NCI-H187 (cell line): ENCODE data around the gene FSTL4.

ENCODE experiments used
- DNase-seq, 2 experiments: peaks; one replicate each; lab custom pipeline; 2025; lab: John Stamatoyannopoulos, UW

FSTL4 gene

GRCh38 chr5:133428072-133428660 is 184.2 kb downstream of the FSTL4 start:
- no peak for DNase-seq

DNA sequence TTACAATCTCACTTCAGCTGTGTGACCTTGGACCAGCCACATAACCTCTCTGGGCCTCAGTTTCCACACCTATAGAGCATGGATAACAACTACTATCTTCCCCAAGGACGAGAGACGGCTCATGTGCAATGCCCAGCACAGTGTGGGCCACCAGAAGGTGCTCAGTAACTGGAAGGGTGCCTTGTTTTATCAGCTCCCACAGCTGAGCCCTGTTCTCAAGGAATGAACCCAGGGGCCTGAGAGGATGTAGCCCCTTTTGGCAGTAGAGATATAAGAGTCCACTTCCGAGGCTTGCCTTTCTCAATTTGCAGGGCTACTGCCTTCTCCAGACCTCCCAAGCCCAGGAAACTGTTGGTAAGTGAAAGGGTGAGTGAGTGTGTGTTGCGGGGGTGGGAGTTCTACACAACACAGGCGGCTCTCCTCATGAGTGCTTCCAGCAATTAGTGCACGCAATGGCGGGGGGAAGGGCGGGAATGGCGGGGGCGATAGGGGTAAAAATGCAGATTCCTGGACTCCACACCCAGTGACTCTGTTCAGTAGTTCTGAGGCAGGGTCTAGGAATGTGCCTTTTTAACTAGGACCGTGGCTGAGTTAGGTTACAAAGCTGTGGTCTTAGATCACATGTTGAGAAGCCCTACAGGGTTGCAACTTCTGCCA is 185.1 kb downstream of the FSTL4 start:
- DNase-seq, result no peak

DNA sequence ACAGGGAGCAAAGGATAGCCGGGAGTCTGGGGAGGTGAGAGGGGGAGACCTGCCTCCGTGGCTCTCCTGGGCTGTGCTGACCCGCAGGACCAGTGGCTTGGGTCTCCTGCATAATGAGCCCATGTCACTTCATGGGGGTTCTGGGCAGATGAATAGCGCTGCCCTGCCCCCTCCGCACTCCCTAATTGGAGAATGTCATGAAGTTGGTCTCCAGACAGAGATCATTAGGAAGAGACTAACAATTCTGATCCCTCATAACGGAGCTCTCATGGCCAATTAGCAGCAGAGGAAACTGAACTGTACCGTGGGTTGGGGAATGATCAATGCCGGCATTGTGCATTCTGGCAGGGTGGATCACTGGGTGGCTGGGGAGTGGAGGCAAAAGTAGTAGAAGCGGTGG is 186.1 kb downstream of the FSTL4 start:
- DNase-seq, result no peak

DNA sequence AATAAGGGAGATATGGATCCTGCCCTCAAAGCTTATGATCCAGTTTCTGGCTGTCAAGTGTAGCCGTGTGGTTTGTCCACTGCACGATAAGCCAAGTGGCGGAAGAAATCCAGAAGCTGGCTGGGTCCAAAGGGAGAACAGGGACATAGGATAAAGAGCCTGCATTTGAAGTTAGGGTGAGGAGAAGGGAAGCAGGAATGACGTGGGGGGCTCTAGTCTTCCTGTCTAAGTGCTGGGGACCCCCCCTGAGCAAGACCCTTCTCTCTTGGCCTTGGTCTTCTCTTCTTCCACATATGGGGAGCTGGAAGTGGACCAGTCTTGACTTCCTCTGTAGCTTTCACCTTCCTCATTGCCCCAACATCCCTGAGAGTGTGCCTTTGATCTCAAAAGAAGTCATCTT is 186.6 kb downstream of the FSTL4 start:
- DNase-seq, result no peak

DNA sequence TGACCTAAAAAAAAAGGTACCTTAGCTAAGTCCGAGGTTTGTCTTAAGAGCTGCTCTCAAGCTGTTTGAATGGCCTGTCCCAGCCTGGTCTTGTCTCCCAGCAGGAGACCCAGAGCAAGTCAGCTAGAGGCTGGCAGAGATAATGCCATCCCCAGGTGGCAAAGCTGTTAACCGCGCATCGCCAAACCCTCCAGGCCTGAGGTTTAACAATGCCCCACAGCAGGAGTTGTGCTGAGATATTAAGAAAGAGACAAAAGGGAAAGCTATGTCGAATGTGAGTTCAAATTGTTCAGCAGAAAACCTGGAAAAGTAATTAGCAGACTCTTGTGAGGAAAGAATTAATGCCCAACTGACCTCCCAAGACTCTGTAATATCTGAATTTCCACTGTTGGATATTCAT is 187.1 kb downstream of the FSTL4 start:
- peak in 1 of 2 experiments; percentile 4 for DNase-seq

DNA sequence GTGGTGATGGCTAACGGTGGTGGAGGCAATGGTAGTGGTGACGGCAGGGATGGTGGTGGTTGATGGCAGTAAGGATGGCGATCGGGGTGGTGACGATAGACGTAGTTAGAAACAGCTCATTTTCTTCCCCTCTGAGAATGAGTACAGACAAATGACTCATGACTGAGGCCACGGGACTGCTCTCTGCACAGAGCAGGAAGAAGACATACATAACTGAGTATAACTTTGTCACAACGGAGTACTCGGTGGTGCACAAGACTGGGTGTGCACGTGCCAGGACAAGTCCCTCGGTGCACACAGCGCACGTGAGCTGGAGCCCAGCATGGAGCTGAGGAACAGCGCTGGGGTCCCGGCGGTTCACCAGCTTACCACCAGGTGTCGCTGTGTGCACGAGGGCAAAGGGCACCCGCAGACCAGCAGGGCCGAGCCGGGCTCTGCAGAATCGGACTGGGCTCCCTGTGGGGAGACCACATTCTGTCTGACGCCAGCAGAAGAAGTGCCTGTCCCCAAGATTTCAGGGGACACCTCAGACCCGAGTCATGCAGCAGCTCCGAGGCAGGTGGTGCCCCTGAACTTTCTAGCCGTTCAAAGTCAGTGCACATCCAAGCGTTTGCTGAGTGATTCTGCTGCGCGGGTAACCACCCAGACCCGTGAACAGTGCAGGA is 188.6 kb downstream of the FSTL4 start:
- DNase-seq, result no peak

- no peak for DNase-seq
Measured at GRCh38 chr5:133423011-133423617, 189.2 kb downstream of the FSTL4 start.

DNA sequence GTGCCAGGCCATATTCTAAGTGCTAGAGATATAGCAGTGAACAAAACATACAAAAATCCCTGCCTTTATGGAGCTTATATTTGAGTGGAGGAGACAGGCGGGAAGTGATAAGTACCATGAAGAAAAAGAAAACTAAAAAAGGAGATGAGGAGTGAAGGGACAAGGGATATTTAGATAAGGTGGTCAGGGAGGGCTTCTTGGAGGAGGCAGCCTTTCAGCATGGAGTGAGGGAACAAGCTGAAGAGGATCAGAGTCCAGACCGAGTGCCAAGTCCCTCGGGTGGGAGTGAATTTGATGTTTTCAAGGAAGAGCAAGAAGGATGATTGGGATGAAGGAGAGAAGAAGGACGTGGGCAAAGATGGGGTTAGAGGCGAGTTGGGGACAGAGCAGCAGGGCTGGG is 190.5 kb downstream of the FSTL4 start:
- DNase-seq, result no peak

GRCh38 chr5:133421394-133421793 is 190.9 kb downstream of the FSTL4 start:
- no peak for DNase-seq

DNA sequence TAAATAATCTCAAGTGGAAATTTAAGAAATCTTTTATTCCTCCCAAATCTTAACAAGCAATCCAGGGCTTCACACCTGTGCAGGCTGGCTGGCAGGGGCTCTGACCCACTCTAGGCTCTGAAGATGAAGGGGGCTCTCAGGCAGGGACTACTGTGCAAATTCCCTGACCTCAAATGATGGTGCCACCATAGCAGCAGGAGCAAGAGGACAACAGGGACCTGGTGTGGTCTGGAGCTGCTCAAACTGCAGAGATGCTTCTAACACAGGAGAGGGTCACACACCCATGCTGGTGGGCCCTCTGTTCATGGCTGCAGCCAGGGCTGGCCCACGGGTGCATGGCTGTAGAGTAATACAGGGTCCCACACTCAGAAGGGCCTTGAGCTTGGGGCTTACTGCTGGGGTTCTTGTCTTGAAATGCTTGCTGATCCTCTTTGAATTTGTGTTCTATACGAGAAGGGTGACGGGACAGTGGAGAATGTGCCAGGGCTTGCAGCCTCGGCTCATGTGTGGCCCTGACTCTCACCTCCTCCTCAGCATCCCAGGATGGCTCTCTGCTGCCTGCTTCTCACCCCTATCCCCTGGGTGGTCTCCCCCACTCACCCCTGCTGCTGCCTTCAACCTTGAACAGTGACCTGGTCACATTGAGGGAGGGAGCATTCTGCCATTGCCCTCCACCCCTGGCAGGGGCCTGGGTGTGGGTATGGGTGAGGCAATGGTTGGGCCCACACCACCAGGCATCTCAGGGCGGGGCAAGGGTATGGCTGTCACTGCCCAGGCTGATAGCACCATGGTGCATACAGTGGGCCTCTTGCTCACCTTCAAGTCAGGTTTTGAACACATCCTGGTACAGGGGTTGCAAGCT is 191.7 kb downstream of the FSTL4 start:
- no peak for DNase-seq

- no peak for DNase-seq
Measured at GRCh38 chr5:133415906-133416305, 196.4 kb downstream of the FSTL4 start.

GRCh38 chr5:133415506-133415905 is 196.8 kb downstream of the FSTL4 start:
- DNase-seq, result no peak

- DNase-seq, result no peak
Measured at GRCh38 chr5:133412661-133413060, 199.7 kb downstream of the FSTL4 start.

DNA sequence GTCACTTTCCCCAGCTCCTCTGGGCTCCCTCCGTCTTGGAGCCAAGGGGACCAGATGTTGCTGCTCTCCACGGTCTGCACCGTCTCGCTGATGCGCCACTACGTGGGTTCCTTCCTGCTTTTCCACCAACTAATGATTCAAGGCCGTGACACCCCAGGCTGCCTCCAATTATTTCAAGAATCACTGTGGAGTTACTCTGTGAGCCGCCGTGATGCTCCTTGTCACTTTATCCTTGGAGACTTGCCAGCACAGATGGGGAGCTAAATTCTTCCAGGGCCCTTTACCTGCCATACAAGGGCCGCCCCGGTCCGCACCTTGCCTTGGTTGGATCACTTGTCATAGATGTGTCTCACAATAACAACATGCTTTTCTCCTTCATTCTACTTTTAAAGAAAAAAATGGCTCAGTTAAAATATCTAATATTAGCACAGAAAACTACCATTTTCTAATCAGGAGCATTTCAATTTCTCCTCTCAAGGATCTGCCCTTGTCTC is 202.0 kb downstream of the FSTL4 start:
- no peak for DNase-seq

DNA sequence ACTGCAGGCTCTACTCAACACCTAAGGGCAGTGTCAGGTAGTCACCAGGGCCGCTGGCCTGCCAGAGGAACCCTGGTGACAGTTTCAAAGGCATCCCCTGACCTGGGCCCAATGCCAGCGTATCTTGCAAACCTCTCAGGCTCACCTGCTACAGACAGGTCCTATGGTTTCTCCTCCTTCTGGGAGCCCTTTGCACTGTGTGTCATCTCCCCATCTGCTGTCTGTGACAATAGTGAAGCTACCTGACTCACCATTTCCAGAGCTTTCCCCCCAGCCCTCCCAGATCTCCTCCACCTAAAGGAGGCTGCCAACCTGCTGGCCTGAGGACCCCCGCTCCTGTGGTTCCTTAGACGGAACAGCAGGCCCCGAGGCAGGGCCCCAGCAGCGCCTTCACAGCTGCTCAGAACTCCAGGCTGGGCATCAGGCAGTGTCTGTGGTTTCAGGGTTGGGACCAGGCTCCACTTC is 203.1 kb downstream of the FSTL4 start:
- no peak for DNase-seq

GRCh38 chr5:133408322-133408721 is 204.0 kb downstream of the FSTL4 start:
- no peak for DNase-seq

- DNase-seq, result no peak
Measured at GRCh38 chr5:133406977-133407632, 205.2 kb downstream of the FSTL4 start.

DNA sequence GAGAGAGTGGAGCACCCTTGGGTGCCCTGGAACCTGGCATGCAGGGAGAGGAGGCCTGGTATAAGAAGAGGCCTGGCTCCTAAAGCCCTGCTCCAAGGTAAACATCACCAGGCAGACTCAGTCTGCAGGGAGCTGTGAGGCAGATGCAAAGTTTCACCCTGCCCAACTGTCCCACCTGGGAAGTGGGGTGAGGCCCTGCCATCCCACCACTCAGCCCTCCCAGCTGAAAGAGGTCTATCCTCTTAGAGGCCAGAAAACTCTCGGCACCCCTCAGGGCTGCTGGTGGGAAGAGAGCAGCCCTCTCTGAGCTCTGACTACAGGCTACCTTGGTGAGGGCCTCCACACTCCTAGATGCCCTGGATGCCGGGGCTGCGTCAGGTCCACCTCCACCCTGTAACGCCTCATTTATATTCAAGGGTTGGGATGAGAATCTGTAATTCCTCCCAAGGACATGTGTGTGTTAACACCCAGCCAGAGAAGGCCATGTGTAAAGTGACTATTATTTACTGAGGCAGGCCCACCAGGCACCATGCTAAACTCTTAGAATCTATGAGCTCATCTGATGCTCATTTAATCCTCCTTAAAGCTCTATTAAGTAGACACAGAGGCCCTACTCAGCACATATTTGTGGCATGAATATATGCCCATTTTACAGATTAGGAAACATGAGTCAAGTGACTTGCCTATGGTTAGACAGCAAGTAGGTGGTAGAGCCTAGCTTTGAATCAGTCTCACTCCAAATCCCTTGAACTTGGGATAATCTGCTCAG is 205.9 kb downstream of the FSTL4 start:
- no peak for DNase-seq

DNA sequence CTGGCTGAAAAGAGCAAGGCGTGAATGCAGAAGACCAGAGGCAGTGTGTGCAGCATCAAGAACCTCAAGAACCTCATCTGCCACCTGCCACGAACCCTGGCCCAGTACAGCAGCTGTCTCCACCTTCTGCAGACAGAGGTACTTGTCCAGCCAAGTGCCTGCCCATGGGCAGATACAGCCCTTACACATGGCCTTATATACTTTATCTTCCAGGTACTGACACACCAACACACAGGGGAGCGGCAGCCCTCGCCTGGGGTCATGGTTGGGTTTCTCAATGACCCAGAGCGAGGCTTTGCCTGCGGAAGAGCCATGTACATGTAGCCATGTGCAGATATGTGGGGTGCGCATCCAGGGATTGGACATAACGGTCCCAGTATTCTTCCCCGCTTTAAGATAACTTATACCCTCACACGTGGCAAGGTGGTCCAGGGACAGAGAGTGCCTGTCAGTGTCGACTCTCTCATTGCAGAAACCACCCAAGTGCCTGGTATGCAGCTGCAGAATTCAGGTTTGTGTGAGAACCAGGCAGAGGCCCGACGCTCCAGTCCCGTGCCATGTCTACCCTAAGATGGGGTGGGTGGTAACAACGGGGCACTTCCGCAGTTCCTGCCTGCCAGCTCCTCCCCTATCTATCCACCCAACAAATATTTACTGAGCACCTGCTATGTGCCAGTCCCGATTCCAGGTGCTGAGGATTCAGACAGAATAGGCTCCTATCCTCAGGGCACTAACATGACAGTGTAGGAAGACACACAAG is 206.9 kb downstream of the FSTL4 start:
- no peak for DNase-seq

- DNase-seq, result no peak
Measured at GRCh38 chr5:133404724-133405123, 207.6 kb downstream of the FSTL4 start.
